Thoracic aorta (tissue), 2 donors: Measurements from ENCODE around the gene ADARB2. TPM values are rescaled to one million over a fixed set of nuclear protein-coding genes. Genes with fewer than 3 reads are reported as not detected.

Experiments
- ATAC-seq: fragments of 150-250 bp; one replicate; pipeline ENCODE4 v1.8.0; 2017; ENCODE audit warnings: low read depth; ENCODE audit not compliant: insufficient number of reproducible peaks, low FRiP score
- DNase-seq: peaks from one replicate; pipeline ENCODE4 v3.0.0-alpha.2; 2020; ENCODE audit warnings: low spot score
- H3K27ac ChIP-seq, 2 donors: fragments of 200-600 bp; sonication (generic); 1 replicate in 1 of 2; 2 replicates in 1 of 2; pipeline ENCODE4 v1.5.1; 2016; ENCODE audit warnings: mild to moderate bottlenecking in 2 of 2, moderate library complexity in 2 of 2
- H3K27me3 ChIP-seq: fragments of 200-600 bp; sonication (generic); replicated peaks from 2 replicates; pipeline ENCODE4 v1.6.0; 2016; ENCODE audit warnings: mild to moderate bottlenecking; ENCODE audit not compliant: insufficient read depth
- H3K36me3 ChIP-seq: fragments of 200-600 bp; sonication (generic); one replicate; pipeline ENCODE4 v1.5.1; 2016
- H3K4me1 ChIP-seq, 2 donors: fragments of 200-600 bp; sonication (generic); 1 replicate in 1 of 2; 2 replicates in 1 of 2; pipeline versions ENCODE4 v1.5.1 to v1.6.0; 2016; ENCODE audit warnings: low read depth in 2 of 2, mild to moderate bottlenecking in 1 of 2; ENCODE audit not compliant: control insufficient read depth in 1 of 2
- H3K4me3 ChIP-seq: fragments of 200-600 bp; sonication (generic); 2 replicates; pipeline ENCODE4 v1.5.1; 2016; ENCODE audit warnings: mild to moderate bottlenecking
- H3K9me3 ChIP-seq: fragments of 200-600 bp; sonication (generic); 2 replicates; pipeline ENCODE4 v1.5.1; 2016
- total RNA-seq, 2 donors: library from RNA; depleted of rRNA; stranded (reverse); fragments of >200 nt; gene quantifications; one replicate each; pipeline versions ENCODE4 v1.1.0 to v1.2.3, GENCODE V29; 2016
- TF ChIP-seq, protein P1 (sequence below): fragments of 200-600 bp; sonication (generic); IDR thresholded peaks from one replicate; pipeline ENCODE4 v1.5.1; 2019; ENCODE audit warnings: antibody characterized with exemption

Gene ADARB2
- total RNA-seq, 2 donors from 2014 or later = 0.71 to 3.1 TPM

DNA sequence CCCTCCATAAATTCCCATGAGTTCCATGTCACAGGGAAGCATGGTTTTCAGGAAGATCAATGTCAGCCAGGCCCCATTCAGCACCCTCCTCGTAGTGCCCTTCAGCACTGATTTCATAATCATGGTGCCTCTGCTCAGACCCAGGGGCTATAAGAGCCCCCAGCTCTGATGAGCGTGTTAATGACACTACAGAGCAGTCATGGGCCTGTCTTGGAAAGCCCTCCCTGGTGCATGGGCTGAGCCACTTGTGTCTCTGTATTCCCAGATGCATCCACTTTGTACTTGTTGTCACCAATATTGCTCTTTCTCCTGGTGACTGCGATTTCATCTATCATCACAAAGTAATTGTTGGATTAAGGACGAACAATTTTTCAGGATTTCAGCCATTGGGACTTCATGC is 154.6 kb downstream of the ADARB2 start:
- Histone ChIP-seq H3K4me3 (no peak overlapping the region), H3K9me3 (no peaks in the 10 kb centered on the region), H3K27ac (no peak overlapping the region), H3K27me3 (no peaks in the 10 kb centered on the region), H3K36me3 (no peaks in the 10 kb centered on the region), H3K4me1 (no peaks in the 10 kb centered on the region)
- DNase-seq (no peak), ATAC-seq (no peak)
- TF ChIP-seq, protein P1, sequence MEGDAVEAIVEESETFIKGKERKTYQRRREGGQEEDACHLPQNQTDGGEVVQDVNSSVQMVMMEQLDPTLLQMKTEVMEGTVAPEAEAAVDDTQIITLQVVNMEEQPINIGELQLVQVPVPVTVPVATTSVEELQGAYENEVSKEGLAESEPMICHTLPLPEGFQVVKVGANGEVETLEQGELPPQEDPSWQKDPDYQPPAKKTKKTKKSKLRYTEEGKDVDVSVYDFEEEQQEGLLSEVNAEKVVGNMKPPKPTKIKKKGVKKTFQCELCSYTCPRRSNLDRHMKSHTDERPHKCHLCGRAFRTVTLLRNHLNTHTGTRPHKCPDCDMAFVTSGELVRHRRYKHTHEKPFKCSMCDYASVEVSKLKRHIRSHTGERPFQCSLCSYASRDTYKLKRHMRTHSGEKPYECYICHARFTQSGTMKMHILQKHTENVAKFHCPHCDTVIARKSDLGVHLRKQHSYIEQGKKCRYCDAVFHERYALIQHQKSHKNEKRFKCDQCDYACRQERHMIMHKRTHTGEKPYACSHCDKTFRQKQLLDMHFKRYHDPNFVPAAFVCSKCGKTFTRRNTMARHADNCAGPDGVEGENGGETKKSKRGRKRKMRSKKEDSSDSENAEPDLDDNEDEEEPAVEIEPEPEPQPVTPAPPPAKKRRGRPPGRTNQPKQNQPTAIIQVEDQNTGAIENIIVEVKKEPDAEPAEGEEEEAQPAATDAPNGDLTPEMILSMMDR = no peak

DNA sequence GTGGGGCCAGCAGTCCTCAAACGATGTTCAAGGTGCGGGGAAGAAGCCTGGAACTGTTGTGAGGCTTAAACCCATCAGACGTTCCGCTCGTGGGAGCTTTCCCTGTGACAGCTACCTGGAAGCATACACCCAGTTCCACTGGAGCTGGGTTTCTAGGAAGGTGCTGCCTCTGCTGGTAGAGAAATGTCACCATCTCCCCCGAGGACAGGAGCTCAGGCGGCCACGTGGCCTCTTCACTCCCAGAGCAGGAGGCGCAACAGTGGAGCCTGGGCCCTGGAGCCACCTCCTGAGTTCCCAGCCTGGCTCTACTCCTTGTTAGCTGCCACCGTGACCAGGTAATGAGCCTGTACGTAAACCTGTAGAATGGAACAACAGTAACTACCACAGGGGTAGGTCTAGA is 156.1 kb downstream of the ADARB2 start:
- no peaks in the 10 kb centered on the region for H3K27me3 ChIP-seq
- TF ChIP-seq, protein P1 = no peak
- no peak overlapping the region for H3K27ac ChIP-seq
- no peaks in the 10 kb centered on the region for H3K36me3 ChIP-seq
- ATAC-seq (no peak), DNase-seq (no peak)
- H3K4me3 ChIP-seq = no peak overlapping the region
- no peaks in the 10 kb centered on the region for H3K4me1 ChIP-seq
- H3K9me3 ChIP-seq = no peaks in the 10 kb centered on the region

DNA sequence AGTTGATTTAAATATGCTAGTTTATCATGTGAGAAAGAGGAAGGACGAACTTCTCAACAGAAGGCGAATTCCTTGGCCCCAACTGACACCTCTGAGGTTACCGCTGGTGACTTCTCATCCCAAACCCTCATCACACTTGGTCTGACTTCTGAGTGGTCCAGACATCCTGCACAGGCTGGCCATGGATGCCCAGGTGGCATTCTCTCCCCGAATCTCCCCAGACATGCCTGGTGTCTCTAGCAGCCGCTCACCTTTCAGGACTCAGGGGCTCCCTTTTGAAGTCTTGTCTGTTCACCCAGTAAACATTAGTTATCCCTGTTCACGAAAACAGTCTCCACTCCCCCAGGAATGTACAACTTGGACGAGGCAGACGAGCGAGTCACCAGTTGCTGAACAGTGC is 157.7 kb downstream of the ADARB2 start:
- TF ChIP-seq, protein P1 = no peak
- Histone ChIP-seq H3K27ac (no peak overlapping the region), H3K27me3 (no peaks in the 10 kb centered on the region), H3K4me1 (no peaks in the 10 kb centered on the region), H3K4me3 (no peak overlapping the region), H3K9me3 (no peaks in the 10 kb centered on the region), H3K36me3 (no peaks in the 10 kb centered on the region)
- no peak for ATAC-seq
- no peak for DNase-seq

GRCh38 chr10:1579141-1579491 is 158.2 kb downstream of the ADARB2 start:
- no peak overlapping the region for H3K4me3 ChIP-seq
- TF ChIP-seq, protein P1 = no peak
- no peak overlapping the region for H3K27ac ChIP-seq
- DNase-seq = no peak
- H3K4me1 ChIP-seq = no peaks in the 10 kb centered on the region
- no peak for ATAC-seq
- H3K9me3 ChIP-seq = no peaks in the 10 kb centered on the region
- H3K27me3 ChIP-seq = no peaks in the 10 kb centered on the region
- no peaks in the 10 kb centered on the region for H3K36me3 ChIP-seq

- H3K9me3 ChIP-seq = no peaks in the 10 kb centered on the region
- H3K27me3 ChIP-seq = no peaks in the 10 kb centered on the region
- H3K4me3 ChIP-seq = no peak overlapping the region
- H3K36me3 ChIP-seq = no peaks in the 10 kb centered on the region
- ATAC-seq (no peak), DNase-seq (no peak)
- no peaks in the 10 kb centered on the region for H3K4me1 ChIP-seq
- TF ChIP-seq, protein P1 = no peak
- H3K27ac ChIP-seq = no peak overlapping the region
Measured at GRCh38 chr10:1578392-1579140, 158.8 kb downstream of the ADARB2 start.
